SK-MEL-5 (cell line): ENCODE measurements around the gene TGFB3. TPM values are rescaled to one million over a fixed set of nuclear protein-coding genes. Genes with fewer than 3 reads are reported as not detected.
A peak's percentile ranks its signal among the peaks of the same experiment; 100 is the strongest.

ENCODE experiments used
- DNase-seq: peaks from one replicate; pipeline ENCODE4 v3.0.0-alpha.2; 2016; ENCODE audit warnings: low read depth, low spot score
- in situ Hi-C: cut with HindIII; loops from 2 replicates; pipeline ENCODE4 v1.10.0; 2016; ENCODE audit warnings: low sequenced_read_pairs, high pct_unique_total_duplicates, low pct_unique_long_range_greater_than_20kb
- total RNA-seq: library from RNA; depleted of rRNA; stranded (reverse); fragments of >200 nt; shearing (Covaris generic); gene quantifications from 2 replicates; pipeline ENCODE4 v1.2.3, GENCODE V29; 2014

The TGFB3 gene
- total RNA-seq, 1 experiment from 2014 or later, result 4.4 TPM

DNA sequence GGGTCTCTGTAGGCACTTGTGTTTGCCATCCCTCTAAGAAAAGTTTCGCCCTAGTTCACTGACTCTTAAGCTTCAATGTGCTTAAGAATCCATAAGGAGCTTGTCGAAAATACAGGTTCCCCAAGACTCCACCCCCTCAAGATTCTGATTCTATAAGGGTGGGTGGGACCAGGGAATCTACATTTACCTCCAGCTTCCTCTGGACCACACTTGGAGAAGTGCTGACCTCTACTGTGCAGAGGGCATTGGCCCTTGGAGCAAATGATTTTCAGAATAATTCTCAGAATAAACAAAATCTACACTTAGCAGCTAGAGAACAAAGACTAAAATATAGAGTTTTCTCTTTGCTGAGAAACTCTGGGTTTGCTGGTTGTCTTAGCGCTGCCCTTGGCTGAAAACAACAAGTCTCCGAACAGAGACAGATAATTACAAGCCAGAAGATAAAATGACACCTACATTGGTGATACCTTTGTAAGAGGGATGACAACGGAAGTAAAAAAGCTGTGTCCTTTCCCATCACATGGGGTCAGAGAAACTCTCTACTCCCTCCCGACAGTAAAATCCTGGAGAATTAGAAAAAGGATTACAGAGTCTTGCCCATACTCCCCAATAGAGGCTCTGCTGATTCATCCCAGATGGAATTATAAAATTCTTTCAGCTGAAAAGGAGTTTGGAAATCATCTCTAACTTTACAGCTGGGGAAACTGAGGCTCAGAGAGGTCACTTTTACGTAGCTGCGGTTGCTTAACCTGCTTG lies 4.8 kb downstream of the TGFB3 start:
- in situ Hi-C loops, result loop anchor here (25.0 kb wide), 1 partner anchor 265 kb away; no protein-coding TSS in a partner anchor
- peak; percentile 8 for DNase-seq

DNA sequence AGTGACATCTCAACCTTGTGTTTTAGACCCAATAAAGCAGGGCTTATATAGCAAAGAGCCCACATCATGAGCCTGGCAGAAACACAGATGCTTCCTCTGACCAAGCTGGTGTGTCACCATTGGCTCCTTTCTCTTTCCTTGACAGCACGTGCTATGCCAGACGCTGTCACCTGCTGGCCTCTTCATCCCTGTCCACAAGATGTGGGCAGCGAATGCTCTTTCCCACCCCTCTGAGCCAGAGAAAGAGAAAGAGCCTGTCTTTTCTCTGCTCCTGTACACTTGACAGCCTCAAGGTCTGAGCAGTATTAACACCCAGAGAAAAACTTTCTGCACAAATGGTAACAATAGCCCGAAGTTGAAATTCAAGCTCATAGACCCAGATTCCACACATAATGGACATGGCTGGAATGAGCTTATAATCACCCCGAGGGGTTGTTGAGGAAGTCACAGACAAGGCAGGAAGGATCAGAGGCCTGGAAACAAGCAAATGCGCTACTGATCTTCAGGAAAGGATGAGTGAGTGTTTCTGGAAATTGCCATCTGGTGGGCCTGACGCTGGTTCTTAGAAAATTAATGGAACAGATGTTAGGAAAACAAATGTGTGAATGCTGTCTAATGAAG lies 8.9 kb downstream of the TGFB3 start:
- in situ Hi-C loops, result no loop called here
- DNase-seq, result no peak

DNA sequence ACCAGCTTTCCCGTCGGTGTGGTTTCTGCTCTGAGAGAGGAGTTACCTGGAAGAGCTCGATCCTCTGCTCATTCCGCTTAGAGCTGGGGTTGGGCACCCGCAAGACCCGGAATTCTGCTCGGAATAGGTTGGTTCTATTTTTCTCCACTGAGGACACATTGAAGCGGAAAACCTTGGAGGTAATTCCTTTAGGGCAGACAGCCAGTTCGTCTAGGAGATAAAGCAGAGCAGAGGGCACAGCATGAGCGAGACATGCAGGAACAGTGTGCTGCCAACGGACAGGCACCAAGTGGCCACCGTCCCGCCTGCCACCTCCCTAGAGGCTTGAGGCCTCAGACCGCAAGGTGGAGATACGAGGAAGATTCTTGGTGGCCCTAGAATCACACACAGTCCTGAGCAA lies 10.3 kb downstream of the TGFB3 start:
- in situ Hi-C loops, result no loop called here
- no peak for DNase-seq

DNA sequence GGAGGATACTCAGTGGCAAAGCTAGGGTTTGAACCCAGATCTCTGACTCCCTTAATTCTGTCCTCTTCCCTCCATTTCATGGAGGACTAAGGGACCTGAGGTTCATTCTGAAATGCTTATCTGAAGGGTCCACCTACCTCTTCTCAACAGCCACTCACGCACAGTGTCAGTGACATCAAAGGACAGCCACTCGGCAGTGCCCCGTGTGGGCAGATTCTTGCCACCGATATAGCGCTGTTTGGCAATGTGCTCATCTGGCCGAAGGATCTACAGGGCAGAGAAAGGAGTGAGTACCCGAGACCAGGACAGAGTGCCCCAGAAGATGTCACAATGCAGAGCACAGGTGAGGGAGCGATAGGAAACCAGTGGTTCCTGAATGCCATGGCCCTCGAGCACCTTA lies 10.8 kb downstream of the TGFB3 start:
- in situ Hi-C loops, result no loop called here
- DNase-seq, result no peak

DNA sequence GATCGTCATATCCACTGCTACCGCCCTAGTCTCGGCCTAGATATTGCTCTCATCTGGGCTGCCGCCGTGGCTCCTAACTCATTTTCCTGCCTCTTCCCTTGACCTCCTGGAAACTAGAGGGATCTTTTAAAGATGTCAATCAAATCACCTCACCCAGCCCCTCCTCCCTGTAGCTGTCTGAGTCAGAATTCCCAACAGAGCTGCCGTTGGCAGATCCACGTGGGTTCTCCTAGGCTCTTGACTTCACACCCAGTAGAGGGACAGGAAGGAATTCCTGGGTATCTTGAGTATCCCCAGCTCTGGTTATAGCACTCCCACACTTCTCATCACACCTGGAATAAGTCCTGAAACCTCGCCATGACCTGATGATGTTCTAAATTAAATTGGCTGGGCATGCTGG lies 11.9 kb downstream of the TGFB3 start:
- no peak for DNase-seq
- in situ Hi-C loops, result no loop called here

DNA sequence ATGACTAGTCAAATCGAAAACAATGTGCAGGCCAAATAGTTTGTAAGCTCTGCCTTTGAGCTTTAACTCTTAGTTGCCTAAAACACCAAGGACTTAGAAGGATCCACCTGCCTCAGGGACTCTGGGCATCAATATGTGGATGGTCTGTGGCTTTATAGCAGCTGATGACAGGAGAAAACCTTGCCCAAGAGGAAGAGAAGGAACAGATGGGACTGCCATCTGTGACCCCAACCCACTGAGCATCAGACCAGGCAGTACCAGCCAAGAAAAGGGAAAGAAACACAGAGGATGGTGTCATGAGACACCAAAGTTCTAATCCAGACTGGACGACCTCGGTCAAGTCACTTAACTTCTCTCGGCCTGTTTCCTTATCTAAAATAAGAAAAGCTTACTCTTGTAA lies 12.7 kb downstream of the TGFB3 start:
- in situ Hi-C loops, result no loop called here
- DNase-seq, result no peak

DNA sequence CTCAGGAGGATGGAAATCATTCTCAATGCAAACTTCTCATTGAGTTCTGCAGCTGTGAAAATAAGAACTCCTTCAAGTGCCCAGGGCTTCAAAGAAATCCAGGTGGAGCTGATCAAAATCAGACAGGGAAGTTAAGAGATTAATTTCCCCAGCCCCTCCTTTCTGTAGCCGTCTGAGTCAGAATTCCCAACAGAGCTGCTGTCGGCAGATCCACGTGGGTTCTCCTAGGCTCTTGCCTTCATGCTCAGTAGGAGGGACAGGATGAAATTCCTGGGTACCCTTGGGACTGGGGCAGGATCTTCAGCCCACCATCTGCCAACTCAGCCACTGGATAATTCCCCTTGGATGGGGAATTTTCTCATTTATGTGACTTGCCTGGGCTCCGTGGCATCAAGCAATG lies 13.3 kb downstream of the TGFB3 start:
- in situ Hi-C loops, result no loop called here
- DNase-seq, result no peak

DNA sequence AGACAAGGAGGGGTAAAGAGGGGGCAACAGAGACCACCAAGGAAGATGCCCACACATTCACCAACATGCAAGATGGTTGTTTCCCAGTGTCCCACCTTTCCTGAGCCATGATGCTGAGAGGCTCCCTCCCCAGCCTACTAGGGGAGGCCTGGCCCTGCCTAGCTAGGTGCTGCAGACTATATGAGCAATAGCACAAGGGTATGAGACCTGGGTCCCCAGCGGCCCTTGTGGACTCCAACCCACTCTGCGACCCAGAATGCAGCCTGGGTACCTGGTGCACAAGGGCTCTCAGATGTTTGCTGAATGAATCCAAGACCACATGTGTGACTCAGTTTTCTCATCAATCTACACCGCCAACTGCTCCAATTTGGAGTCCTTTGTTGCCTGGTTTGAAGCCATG lies 13.9 kb downstream of the TGFB3 start:
- in situ Hi-C loops, result no loop called here
- no peak for DNase-seq

DNA sequence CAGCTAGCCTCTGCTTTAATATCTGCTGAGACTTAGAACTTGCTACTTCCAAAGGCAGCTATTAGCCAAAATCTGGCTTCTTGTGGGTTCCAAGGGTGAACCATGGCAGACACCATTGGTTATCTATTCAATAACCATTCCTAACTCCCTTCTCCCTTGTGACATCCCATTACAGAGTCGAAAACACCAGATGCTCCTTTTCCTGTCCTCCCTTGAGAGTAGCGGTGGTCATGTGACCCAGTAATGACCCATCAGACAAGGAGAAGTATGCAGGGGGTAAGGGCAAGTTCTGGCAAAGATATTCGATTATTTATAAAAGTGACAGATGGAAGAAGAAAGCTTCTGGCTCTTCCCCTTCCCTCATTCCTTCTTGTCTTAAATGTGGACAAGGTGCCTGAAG lies 20.1 kb downstream of the TGFB3 start:
- in situ Hi-C loops, result no loop called here

DNA sequence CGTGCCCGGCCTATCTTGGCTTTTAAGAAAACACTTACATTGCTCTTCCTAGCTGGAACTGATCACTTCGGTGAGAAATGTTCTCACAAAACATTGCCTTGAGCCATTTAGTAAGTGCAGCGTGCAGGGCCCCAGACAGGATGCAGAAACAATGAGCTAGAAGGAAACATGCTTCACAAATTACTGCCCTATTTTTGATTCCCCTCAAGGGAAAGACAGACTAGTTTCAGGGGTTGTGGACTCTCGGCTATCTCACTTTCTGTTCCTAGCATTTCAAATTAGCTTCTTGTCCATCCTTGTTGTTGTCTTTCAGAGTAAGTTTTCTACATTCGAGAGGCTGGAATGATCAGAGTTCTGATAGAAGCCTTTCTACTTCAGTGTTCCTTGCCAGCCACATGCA lies 21.6 kb downstream of the TGFB3 start:
- DNase-seq, result no peak
- in situ Hi-C loops, result no loop called here

More for the DNA sequence above, 20.1 kb downstream of the TGFB3 start:
- no peak for DNase-seq

DNA sequence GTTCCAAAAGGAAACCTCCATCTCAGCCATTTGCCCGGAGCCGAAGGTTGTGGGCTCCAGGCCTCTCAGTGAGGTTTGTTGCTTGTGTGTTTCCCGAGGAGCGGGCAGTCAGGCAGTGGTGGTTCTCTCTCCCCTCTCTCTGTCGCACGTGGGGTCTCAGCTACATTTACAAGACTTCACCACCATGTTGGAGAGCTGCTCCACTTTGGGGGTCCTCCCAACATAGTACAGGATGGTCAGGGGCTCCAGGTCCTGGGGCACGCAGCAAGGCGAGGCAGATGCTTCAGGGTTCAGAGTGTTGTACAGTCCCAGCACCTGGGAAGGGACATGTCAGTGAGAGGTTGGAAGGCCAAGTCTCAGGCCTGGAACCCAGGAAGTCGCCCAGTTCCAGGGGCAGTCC lies 22.8 kb downstream of the TGFB3 start:
- no peak for DNase-seq

DNA sequence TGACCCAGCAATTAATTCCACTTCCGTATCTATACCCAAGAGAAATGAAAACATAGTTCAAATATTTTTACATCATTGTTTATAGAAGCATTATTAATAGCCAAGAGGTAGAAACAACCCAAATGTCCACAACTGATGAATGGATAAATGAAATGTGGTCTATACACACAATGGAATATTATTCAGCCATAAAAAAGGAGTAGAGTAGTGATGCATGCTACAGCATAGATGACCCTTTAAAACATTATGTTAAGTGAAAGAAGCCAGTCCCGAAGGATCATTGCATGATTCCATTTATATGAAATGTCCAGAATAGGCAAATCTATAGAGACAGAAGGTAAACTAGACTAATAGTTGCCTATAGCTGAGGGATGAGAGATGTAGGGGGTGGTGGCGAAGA lies 29.3 kb downstream of the TGFB3 start:
- no peak for DNase-seq
- in situ Hi-C loops, result no loop called here

More for the DNA sequence above, 22.8 kb downstream of the TGFB3 start:
- in situ Hi-C loops, result no loop called here

DNA sequence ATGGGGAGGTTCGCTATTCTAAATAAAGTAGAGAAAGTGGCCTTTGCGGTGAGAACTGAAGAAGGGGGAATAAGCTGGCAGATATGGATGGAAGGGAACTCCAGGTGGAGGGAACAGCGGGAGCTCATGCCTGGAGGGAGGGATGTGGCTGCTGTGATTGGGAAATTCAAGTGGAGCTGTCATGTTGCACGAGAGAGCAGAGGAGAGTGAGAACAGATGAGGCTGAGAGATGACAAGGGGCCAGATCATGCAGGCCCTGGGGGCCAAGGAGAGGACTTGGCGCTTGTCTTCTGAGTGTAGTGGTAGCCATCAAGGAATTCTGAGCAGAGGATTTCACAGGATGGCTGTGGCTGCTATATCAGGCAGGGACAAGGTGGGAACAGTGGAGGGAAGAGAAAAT lies 35.0 kb downstream of the TGFB3 start:
- no peak for DNase-seq
- in situ Hi-C loops, result no loop called here

DNA sequence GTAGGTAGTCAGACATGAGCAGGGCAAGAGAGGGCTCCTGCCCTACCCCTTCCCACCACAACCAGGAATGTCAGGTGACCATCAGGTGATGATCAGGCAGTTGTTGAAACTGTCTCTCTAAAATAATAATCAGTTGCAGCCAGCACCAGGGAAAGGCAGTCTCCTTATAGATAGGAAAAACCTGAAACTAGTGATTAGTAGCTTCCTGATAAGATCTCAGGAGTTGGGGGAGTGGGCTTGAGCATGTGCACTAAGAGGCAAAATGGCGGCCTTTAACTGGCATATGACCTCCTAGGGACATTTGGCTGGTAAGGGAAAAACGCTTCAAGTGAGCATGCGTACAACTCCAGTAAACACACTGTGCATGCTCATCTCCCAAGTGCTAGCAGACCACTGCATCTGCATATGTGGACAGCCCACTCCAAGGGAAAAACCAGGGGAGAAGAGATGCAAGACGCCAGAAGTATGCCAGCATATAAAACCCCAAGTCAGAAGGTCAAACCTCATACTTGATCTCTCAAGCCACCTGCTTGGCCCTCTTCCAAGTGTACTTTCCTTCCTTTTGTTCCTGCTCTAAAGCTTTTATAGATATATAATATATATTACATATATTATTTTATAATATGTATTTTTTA lies 37.1 kb downstream of the TGFB3 start:
- in situ Hi-C loops, result no loop called here

DNA sequence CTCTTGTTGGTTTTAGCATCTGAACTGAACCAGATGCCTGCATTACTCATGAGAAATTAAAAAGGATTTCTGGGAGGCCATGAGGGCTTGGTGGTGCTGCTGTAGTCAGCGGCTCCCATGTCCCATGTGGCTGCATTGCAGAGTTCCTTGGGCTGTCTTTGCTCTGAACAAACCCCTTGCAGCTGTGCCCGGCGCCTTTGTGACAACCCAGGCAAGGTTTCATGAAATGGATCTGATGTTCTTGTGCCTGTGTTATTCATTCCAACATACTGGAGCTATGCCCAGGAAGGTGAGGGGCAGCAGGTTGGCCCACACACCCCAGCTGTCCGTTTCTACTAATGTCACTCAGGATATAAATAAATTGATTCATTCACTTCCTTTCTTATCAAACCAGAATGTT lies 40.8 kb downstream of the TGFB3 start:
- DNase-seq, result no peak
- in situ Hi-C loops, result no loop called here

More for the DNA sequence above, 37.1 kb downstream of the TGFB3 start:
- no peak for DNase-seq

DNA sequence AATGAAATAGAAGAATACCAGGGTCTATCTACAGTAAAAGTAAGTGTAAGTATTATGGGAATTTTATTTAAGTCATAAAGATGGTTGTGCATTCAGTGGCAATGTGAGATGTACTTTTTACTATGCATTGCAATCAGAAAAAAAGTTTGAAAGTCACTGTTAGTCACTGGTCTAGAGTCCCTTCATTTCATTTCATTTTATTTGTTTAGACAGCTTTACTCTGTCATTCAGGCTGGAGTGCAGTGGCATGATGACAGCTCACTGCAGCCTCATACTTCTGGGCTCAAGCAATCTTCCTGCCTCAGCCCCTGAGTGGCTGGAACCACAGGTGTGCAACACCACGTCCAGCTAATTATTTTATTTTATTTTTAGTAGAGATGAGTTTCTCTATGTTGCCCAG lies 42.6 kb downstream of the TGFB3 start:
- DNase-seq, result no peak
- in situ Hi-C loops, result no loop called here

DNA sequence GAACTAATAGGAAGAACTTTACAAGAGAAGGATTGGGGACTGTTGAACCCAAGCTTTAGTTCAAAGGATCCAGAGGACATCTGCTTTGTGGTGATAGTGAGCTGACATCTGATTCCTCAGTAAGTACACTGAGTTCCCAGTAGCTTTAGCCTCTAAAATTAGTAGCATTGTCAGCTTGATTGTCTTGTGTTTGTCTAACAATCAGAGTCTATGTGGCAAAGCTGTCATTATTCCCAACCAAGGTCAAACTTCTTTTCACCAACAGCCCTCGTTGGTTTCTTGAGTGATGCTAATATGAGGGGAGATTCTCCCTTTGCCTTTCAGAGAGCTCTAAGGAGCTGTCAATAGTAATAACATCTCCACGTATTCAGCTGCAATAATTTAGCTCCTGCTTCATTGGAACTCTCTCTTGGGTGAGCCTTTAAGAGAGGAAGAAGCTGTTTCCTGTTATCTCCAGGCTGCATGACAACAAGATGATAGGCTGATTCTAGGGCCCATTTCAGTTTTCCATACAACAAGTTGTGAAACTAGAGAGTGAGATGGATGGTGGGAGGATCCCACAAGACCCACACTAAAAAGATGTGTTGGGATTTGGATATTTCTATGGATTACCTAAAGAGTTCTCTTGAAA lies 46.7 kb downstream of the TGFB3 start:
- no peak for DNase-seq
- in situ Hi-C loops, result no loop called here

DNA sequence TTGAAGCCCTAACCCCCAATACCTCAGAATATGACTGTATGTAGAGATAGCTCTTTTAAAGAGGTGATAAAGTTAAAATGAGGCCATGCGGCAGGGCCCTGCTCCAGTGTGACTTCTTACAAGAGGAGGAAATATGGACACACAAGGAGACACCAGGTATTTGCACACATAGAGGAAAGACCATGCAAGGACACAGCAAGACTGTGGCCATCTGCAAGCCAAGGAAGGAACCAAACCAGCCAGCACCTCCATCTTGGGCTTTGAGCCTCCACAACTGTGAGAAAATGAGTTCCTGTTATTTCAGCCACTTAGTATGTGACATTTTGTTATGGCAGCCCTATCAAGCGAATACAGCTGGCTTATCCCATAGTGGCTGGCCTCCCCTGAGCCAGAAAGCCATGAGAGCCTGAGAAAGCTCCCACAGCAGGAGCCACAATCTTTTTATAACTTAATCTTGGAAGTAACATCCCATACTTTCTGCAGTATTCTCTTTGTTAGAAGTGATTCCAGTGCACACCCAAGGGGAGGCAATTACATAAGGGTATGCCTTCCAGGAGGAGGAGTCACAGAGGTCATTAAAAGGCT lies 48.0 kb downstream of the TGFB3 start:
- no peak for DNase-seq
- in situ Hi-C loops, result no loop called here
